CD8-positive, alpha-beta memory T cell (primary cell): Measurements from ENCODE around the gene LIM2. TPM values are rescaled to one million over a fixed set of nuclear protein-coding genes. Genes with fewer than 3 reads are reported as not detected.

Source experiments
- CTCF ChIA-PET: fragments of 350-600 bp; sonication (Branson Sonifier 250); formaldehyde crosslinking; loops from one replicate; lab custom pipeline; 2021; ENCODE audit warnings: antibody characterized with exemption; lab: Charles Lee
- POLR2A ChIA-PET: fragments of 350-600 bp; sonication (Branson Sonifier 250); formaldehyde crosslinking; loops from one replicate; lab custom pipeline; 2021; ENCODE audit warnings: antibody characterized with exemption; lab: Charles Lee
- DNase-seq, 5 donors: peaks; one replicate each; pipeline versions ENCODE4 v3.0.0 to v3.0.0-alpha.2; 2020 to 2022; ENCODE audit warnings: mixed read lengths in 1 of 5
- H3K27ac ChIP-seq: one replicate; pipeline ENCODE4 v1.7.0; 2013; ENCODE audit warnings: low read depth, mild to moderate bottlenecking, low read length, moderate library complexity
- H3K27me3 ChIP-seq: 2 replicates; pipeline ENCODE4 v1.7.0; 2013; ENCODE audit warnings: low read length, mild to moderate bottlenecking; ENCODE audit not compliant: insufficient read depth, poor library complexity, severe bottlenecking
- H3K36me3 ChIP-seq: 2 replicates; pipeline ENCODE4 v1.7.0; 2013; ENCODE audit warnings: mild to moderate bottlenecking, low read length, moderate library complexity; ENCODE audit not compliant: insufficient read depth
- H3K4me1 ChIP-seq: 2 replicates; pipeline ENCODE4 v1.7.0; 2013; ENCODE audit warnings: mild to moderate bottlenecking, low read length, moderate library complexity; ENCODE audit not compliant: insufficient read depth
- H3K4me3 ChIP-seq: 2 replicates; pipeline ENCODE4 v1.7.0; 2013; ENCODE audit warnings: mild to moderate bottlenecking, low read length
- H3K9me3 ChIP-seq: 2 replicates; pipeline ENCODE4 v1.7.0; 2013; ENCODE audit warnings: mild to moderate bottlenecking, low read length
- H3K27ac Mint-ChIP-seq, 8 donors: one replicate each; pipeline ENCODE4 v1.8.0; 2020 to 2021; ENCODE audit warnings: mixed read lengths in 8 of 8, mild to moderate bottlenecking in 6 of 8, inconsistent platforms in 3 of 8, moderate library complexity in 3 of 8
- H3K27me3 Mint-ChIP-seq, 2 donors: one replicate each; pipeline ENCODE4 v1.8.0; 2020 to 2021; ENCODE audit warnings: mixed read lengths in 2 of 2, mild to moderate bottlenecking in 1 of 2, moderate library complexity in 1 of 2
- H3K36me3 Mint-ChIP-seq, 3 donors: one replicate each; pipeline ENCODE4 v1.8.0; 2020 to 2021; ENCODE audit warnings: mixed read lengths in 3 of 3, inconsistent platforms in 1 of 3, mild to moderate bottlenecking in 1 of 3
- H3K4me1 Mint-ChIP-seq, 3 donors: one replicate each; pipeline ENCODE4 v1.8.0; 2020 to 2021; ENCODE audit warnings: mixed read lengths in 3 of 3, inconsistent platforms in 1 of 3, mild to moderate bottlenecking in 1 of 3
- H3K4me3 Mint-ChIP-seq, 7 donors: one replicate each; pipeline ENCODE4 v1.8.0; 2020 to 2021; ENCODE audit warnings: mixed read lengths in 7 of 7, mild to moderate bottlenecking in 6 of 7, moderate library complexity in 4 of 7, inconsistent platforms in 2 of 7
- H3K9me3 Mint-ChIP-seq, 5 donors: one replicate each; pipeline ENCODE4 v1.8.0; 2020 to 2022; ENCODE audit warnings: mixed read lengths in 5 of 5, mild to moderate bottlenecking in 3 of 5, moderate library complexity in 2 of 5, inconsistent platforms in 1 of 5
- polyA plus RNA-seq: library from polyadenylated mRNA; unstranded; fragments of 300-500 nt; fragmentation: Illumina TruSeq; gene quantifications from one replicate; pipeline ENCODE4 v1.2.3, GENCODE V29; 2021
- total RNA-seq, 2 experiments: library from RNA; stranded (reverse); gene quantifications; one replicate each; pipeline ENCODE4 v1.2.3, GENCODE V29; 2021

The LIM2 gene
- total and polyA plus RNA-seq, 3 experiments from 2014 or later: 0.38 to 0.93 (median 0.66) TPM

GRCh38 chr19:51352783-51353360, 34.9 kb downstream of the LIM2 start:
- Histone ChIP-seq H3K27ac (no peak overlapping the region), H3K4me3 (no peak overlapping the region), H3K36me3 (peaks cover 9% of the 10 kb centered on the region), H3K4me1 (peaks cover 13% of the 10 kb centered on the region), H3K27me3 (no peaks in the 10 kb centered on the region), H3K9me3 (no peaks in the 10 kb centered on the region)
- ChIA-PET POLR2A (no interaction called here), CTCF (no interaction called here)
- H3K4me3 Mint-ChIP-seq: no peak overlapping the region
- H3K27ac Mint-ChIP-seq: peak overlapping the region in 2 of 8 donors; percentile 72 to 93
- H3K4me1 Mint-ChIP-seq: peaks cover 8 to 21% (median 20%) of the 10 kb centered on the region in 3 donors
- DNase-seq: peak in 1 of 5 donors; percentile 44
- H3K9me3 Mint-ChIP-seq: no peaks in the 10 kb centered on the region
- no peaks in the 10 kb centered on the region for H3K27me3 Mint-ChIP-seq
- peaks cover 3 to 42% (median 8%) of the 10 kb centered on the region in 3 donors for H3K36me3 Mint-ChIP-seq

GRCh38 chr19:51351266-51351990, 36.3 kb downstream of the LIM2 start:
- no peaks in the 10 kb centered on the region for H3K9me3 Mint-ChIP-seq
- H3K4me1 Mint-ChIP-seq: peaks cover 8 to 18% (median 17%) of the 10 kb centered on the region in 3 donors

GRCh38 chr19:51347209-51347928, 40.4 kb downstream of the LIM2 start:
- Histone ChIP-seq H3K9me3 (no peaks in the 10 kb centered on the region), H3K27me3 (no peaks in the 10 kb centered on the region), H3K4me1 (no peaks in the 10 kb centered on the region), H3K36me3 (peaks cover 18% of the 10 kb centered on the region), H3K27ac (no peak overlapping the region), H3K4me3 (no peak overlapping the region)
- no peaks in the 10 kb centered on the region for H3K27me3 Mint-ChIP-seq
- H3K27ac Mint-ChIP-seq: peak overlapping the region in 3 of 8 donors; percentile 24 to 55 (median 36)
- H3K4me3 Mint-ChIP-seq: no peak overlapping the region
- ChIA-PET POLR2A (no interaction called here), CTCF (interaction anchor here (1.4 kb wide), 1 partner anchor 51 kb away, joined by 3 read pairs; no protein-coding TSS in a partner anchor)
- peak in 1 of 5 donors; percentile 2 for DNase-seq
- H3K36me3 Mint-ChIP-seq: peaks cover 8 to 63% (median 9%) of the 10 kb centered on the region in 3 donors
- no peaks in the 10 kb centered on the region for H3K9me3 Mint-ChIP-seq
- peaks cover 0 to 4% (median 3%) of the 10 kb centered on the region in 3 donors for H3K4me1 Mint-ChIP-seq

More at GRCh38 chr19:51351266-51351990, 36.3 kb downstream of the LIM2 start:
- H3K36me3 Mint-ChIP-seq: peaks cover 6 to 56% (median 8%) of the 10 kb centered on the region in 3 donors
- no peak overlapping the region for H3K4me3 ChIP-seq
- no peaks in the 10 kb centered on the region for H3K27me3 Mint-ChIP-seq
- H3K27me3 ChIP-seq: no peaks in the 10 kb centered on the region
- H3K27ac ChIP-seq: peak overlapping the region; percentile 68
- peaks cover 13% of the 10 kb centered on the region for H3K4me1 ChIP-seq
- CTCF ChIA-PET: no interaction called here
- peak overlapping the region in 3 of 8 donors; percentile 21 to 72 (median 23) for H3K27ac Mint-ChIP-seq
- H3K36me3 ChIP-seq: peaks cover 9% of the 10 kb centered on the region
- POLR2A ChIA-PET: no interaction called here
- no peak overlapping the region for H3K4me3 Mint-ChIP-seq
- no peaks in the 10 kb centered on the region for H3K9me3 ChIP-seq
- DNase-seq: peak in 1 of 5 donors; percentile 33

GRCh38 chr19:51346742-51347141, 41.0 kb downstream of the LIM2 start:
- DNase-seq: peak in 1 of 5 donors; percentile 36
- H3K36me3 Mint-ChIP-seq: peaks cover 2 to 56% (median 6%) of the 10 kb centered on the region in 3 donors
- POLR2A ChIA-PET: no interaction called here

GRCh38 chr19:51345076-51345620, 42.6 kb downstream of the LIM2 start:
- DNase-seq: no peak

More at GRCh38 chr19:51346742-51347141, 41.0 kb downstream of the LIM2 start:
- Histone ChIP-seq H3K9me3 (no peaks in the 10 kb centered on the region), H3K27me3 (no peaks in the 10 kb centered on the region), H3K27ac (no peak overlapping the region), H3K4me3 (no peak overlapping the region), H3K4me1 (no peaks in the 10 kb centered on the region), H3K36me3 (peaks cover 18% of the 10 kb centered on the region)
- CTCF ChIA-PET: interaction anchor here (1.4 kb wide), 1 partner anchor 51 kb away, joined by 3 read pairs; no protein-coding TSS in a partner anchor
- H3K9me3 Mint-ChIP-seq: no peaks in the 10 kb centered on the region
- no peaks in the 10 kb centered on the region for H3K27me3 Mint-ChIP-seq
- H3K4me1 Mint-ChIP-seq: peaks cover 0 to 5% (median 3%) of the 10 kb centered on the region in 3 donors
- no peak overlapping the region for H3K4me3 Mint-ChIP-seq
- H3K27ac Mint-ChIP-seq: peak overlapping the region in 1 of 8 donors; percentile 24

GRCh38 chr19:51342631-51343569, 44.9 kb downstream of the LIM2 start:
- H3K4me1 ChIP-seq: peaks cover 15% of the 10 kb centered on the region

More at GRCh38 chr19:51345076-51345620, 42.6 kb downstream of the LIM2 start:
- no peaks in the 10 kb centered on the region for H3K27me3 ChIP-seq
- peak overlapping the region in 4 of 8 donors; percentile 38 to 82 (median 52) for H3K27ac Mint-ChIP-seq
- peaks cover 3 to 10% (median 10%) of the 10 kb centered on the region in 3 donors for H3K4me1 Mint-ChIP-seq
- H3K4me3 ChIP-seq: no peak overlapping the region
- ChIA-PET CTCF (no interaction called here), POLR2A (no interaction called here)
- no peaks in the 10 kb centered on the region for H3K4me1 ChIP-seq
- no peak overlapping the region for H3K4me3 Mint-ChIP-seq
- peaks cover 0 to 40% (median 6%) of the 10 kb centered on the region in 3 donors for H3K36me3 Mint-ChIP-seq
- no peaks in the 10 kb centered on the region for H3K27me3 Mint-ChIP-seq
- H3K9me3 Mint-ChIP-seq: no peaks in the 10 kb centered on the region
- no peaks in the 10 kb centered on the region for H3K9me3 ChIP-seq
- H3K27ac ChIP-seq: no peak overlapping the region
- H3K36me3 ChIP-seq: peaks cover 10% of the 10 kb centered on the region

More at GRCh38 chr19:51342631-51343569, 44.9 kb downstream of the LIM2 start:
- Histone ChIP-seq H3K9me3 (no peaks in the 10 kb centered on the region), H3K36me3 (peaks cover 10% of the 10 kb centered on the region), H3K27me3 (no peaks in the 10 kb centered on the region), H3K4me3 (no peak overlapping the region), H3K27ac (no peak overlapping the region)
- POLR2A ChIA-PET: no interaction called here
- Mint-ChIP-seq H3K27me3 (no peaks in the 10 kb centered on the region), H3K4me1 (peaks cover 14 to 26% (median 25%) of the 10 kb centered on the region in 3 donors), H3K36me3 (peaks cover 0 to 28% (median 6%) of the 10 kb centered on the region in 3 donors), H3K9me3 (no peaks in the 10 kb centered on the region), H3K27ac (peak overlapping the region; percentile 5 to 92 (median 60)), H3K4me3 (peak overlapping the region in 4 of 7 donors; percentile 15 to 66 (median 54))
- peak in 1 of 5 donors; percentile 42 for DNase-seq
- CTCF ChIA-PET: interaction anchor here (0.9 to 2.4 kb wide), 3 partner anchors 29 to 78 kb away, joined by 3 to 7 read pairs (median 5); no protein-coding TSS in a partner anchor
